Stimulated activated CD8-positive, alpha-beta memory T cell treated with anti-CD3 and anti-CD28 coated beads, Interleukin-4, amount 100 ng/mL, for 48 hours (primary cell): Measurements from ENCODE around the gene NLN.
"Not testable (repeated sequence)": the region's sequence is repeated elsewhere in the genome, so short reads cannot be mapped to it uniquely, and the experiment has no call there.

Experiments
- DNase-seq: peaks from one replicate; pipeline ENCODE4 v3.0.0-alpha.2; 2020

The NLN gene

DNA sequence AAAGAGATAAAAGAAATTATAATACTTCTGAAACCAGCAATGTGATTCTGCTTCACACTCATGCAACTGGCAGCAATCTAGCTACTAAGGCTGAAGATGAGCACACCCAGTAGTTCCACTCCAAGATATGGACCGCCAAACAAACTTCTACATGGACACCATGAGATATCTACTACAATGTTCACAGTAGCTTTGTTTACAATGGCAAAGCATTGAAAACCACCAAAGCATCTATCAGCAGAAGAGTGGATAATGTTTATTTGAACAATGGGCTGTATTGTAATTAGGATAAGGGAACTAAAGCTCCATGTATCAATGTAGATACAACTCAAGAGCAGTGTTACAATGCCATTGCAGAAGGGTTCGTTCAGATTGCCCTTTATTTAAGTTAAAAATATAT lies 113.2 kb downstream of the NLN start:
- DNase-seq, result no peak

DNA sequence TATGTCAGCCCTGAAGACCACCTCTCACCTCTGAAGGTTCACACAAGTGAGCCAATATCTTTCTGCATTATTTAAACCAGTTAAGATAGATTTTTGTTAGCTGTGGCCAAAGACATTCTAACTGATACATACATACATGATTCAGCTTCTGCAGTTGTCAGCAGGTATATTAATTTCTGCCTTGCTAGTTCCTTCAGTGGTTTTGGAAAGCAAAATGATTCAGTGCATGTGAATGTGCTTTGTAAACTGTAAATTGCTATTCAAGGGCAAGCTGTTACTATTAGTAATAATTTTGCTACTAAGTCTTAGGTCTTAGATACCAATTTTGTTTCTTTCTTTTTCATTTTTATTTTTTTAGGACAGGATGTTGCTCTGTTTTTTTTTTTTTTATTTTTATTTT lies 115.1 kb downstream of the NLN start:
- no peak for DNase-seq

DNA sequence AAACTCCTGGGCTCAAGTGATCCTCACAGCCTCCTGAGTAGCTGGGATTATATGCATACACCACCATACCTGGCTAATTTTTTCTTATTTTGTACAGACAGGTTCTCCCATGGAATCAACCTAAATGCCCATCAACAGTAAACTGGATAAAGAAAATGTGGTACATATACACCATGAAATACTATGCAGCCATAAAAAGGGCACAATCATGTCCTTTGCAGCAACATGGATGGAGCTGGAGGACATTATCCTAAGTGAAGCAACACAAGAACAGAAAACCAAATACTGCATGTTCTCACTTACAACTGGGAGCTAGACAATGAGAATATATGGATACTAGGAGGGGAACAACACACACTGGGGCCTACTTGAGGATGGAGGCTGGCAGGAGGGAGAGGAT lies 117.2 kb downstream of the NLN start:
- DNase-seq, result not testable (repeated sequence)

DNA sequence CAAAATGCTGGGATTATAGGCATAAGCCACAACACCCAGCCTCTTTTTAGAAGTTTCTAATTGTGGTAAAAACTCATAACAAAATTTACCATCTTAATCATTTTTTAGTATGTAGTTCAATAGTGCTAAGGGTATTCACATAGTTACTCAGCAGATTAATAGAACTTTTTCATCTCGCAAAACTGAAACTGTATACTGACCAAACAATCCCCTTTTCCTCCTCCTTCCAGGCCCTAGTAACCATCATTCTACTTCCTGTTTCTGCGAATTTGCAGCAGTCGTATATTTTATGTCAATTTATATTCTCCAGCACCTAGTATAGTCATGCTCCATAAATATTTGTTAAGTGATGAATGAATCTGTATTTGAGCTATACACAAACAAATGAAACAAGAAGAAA lies 118.1 kb downstream of the NLN start:
- no peak for DNase-seq

DNA sequence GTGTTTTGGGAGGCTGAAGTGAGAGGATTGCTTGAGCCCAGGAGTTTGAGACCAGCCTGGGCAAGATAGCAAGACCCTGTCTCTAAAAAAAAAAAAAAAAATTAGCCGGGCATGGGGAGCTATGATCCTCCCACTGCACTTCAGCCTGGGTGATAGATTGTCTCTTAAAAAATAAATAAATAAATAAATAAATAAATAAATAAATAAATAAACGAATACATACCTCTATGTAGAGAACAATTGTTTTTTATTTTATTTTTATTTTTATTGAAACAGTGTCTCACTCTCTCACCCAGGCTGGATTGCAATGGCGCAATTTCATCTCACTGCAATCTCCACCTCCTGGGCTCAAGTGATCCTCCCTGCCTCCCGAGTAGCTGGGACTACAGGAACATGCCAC lies 122.8 kb downstream of the NLN start:
- DNase-seq, result not testable (repeated sequence)

DNA sequence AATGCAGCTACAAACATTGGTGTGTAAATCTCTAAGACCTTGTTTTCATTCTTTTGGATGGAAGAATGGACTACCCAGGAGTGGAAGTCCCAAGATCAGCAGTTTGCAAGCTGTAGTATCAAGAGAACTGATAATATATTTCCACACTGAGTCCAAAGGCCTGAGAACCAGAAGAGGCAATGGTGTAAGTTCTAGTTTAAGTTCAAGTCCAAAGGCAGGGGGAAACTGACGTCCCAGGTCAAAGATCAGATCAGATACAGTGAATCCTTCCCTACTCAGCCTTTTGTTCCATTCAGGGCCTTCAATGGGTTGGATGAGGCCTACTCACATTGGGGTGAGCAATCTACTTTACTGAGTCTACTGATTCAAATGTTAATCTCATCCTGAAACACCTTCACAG lies 124.1 kb downstream of the NLN start:
- no peak for DNase-seq

DNA sequence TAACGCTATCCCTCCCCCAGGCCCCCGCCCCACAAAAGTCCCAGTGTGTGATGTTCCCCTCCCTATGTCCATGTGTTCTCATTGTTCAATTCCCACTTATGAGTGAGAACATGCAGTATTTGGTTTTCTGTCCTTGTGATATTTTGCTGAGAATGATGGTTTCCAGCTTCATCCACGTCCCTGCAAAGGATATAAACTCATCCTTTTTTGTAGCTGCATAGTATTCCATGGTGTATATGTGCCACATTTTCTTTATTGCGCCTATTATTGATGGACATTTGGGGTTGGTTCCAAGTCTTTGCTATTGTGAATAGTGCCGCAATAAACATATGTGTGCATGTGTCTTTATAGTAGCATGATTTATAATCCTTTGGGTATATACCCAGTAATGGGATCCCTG lies 125.0 kb downstream of the NLN start:
- not testable (repeated sequence) for DNase-seq

DNA sequence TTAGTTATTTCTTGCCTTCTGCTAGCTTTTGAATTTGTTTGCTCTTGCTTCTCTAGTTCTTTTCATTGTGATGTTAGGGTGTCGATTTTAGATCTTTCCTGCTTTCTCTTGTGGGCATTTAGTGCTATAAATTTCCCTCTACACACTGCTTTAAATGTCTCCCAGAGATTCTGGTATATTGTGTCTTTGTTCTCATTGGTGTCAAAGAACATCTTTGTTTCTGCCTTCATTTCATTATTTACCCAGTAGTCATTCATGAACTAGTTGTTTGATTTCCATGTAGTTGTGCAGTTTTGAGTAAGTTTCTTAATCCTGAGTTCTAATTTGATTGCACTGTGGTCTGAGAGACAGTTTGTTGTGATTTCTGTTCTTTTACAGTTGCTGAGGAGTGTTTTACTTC lies 127.9 kb downstream of the NLN start:
- DNase-seq, result not testable (repeated sequence)

DNA sequence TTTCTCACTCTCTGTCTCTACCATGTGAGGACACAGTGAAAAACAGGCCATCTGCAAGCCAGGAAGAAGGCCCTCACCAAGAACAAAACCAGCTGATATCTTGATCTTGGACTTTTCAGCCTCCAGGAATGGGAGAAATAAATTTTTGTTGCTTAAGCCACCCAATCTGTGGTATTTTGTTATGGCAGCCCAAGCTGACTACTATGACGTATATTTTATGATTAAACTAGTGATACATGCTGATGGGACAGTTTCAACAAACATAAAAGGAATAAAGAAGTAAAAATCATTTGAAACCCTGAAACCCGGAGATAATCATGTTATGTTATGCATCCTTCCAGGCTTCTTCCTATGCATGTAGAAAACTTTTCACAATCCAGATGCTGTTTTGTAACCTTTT lies 132.9 kb downstream of the NLN start:
- no peak for DNase-seq

DNA sequence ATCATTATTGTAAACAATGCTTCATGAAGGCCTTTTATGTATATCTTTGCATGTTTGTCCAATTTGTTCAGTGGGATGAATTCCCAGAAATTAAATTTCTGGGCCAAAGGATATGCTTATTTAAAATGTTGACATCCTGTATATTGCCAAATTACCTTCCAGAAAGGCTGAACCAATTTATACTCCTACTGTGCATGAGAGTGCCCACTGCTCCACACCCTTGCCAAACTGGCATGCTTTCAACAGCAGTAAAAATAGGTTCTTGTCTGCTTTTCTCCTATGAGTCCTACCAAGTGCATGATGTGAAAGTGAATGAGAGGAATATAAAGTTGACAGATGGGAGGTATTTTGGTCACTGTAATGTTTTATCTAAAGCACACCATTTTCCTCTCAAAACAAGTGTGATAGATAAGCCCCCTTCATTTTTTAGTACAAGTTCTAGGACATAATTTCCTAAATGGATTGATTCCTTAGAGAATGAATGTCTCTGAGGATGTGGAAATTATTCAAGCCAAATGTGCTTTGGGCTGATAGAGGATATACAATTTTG lies 133.8 kb downstream of the NLN start:
- DNase-seq, result no peak

DNA sequence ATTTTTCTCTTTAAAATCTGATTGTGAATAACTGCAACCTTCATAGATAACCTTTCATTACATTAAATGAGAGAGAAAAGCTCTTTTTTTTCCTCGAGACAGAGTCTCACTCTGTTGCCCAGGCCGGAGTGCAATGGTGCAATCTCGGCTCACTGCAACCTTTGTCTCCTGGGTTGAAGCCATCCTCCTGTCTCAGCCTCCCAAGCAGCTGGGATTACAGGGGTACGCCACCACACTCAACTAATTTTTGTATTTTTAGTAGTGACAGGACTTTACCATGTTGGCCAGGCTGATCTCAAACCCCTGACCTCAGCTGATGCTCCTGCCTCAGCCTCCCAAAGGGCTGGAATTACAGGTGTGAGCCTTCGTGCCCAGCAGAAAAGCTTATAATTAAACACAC lies 134.5 kb downstream of the NLN start:
- no peak for DNase-seq

DNA sequence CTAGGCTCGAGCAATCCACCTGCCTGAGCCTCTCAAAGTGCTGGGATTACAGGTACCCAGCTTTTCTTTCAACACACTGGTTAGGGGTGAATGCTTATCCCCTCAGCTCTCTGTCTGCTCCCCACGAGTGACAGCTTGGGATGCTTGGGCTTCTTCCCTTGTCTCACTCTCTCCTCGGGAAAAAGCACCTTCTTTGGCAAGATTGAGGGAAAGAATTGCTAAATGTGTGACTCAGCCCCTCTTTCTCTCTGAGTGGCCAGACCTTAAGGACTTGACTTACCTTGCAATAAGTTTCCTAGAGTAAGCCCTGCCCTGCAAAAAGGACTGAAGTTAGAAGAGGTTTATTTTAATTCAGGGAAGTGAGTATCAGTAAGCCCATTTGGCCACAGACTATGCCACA lies 136.3 kb downstream of the NLN start:
- no peak for DNase-seq

DNA sequence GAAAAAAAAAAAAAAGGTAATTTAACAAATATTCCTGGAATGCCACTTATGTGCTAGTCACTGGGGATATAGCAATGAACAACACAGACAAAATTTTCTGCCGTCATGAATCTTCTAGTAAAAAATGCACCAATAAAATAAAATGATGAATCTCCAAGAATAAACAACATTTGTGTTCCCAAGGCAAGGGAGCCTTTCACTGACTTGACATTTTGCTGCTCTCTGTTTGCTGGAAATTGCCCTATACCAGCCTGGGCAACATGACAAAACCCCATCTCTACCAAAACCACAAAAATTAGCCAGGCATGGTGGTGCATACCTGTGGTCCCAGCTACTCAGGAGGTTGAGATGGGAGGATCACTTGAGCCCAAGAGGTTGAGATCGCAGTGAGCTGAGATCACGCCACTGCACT lies 139.8 kb downstream of the NLN start:
- DNase-seq, result no peak

DNA sequence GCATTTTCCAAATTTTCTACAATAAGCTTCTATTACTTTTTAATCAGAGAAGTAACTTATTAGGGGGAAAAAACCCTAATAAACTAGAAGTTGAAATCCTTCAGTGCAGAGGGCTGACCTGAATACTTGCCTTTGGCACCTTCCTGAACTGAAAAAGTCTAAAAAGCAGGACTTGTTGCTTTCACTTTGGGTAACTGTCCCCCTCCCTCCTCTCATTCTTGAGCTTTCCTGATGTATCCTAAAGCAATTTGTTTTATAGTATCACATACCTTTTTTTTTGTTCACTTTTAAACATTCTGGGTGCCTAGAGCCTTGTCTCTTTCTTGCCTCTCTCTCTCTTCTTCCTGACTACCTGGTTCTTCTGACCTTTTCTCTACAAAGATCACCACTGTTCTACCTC lies 140.4 kb downstream of the NLN start:
- DNase-seq, result no peak

DNA sequence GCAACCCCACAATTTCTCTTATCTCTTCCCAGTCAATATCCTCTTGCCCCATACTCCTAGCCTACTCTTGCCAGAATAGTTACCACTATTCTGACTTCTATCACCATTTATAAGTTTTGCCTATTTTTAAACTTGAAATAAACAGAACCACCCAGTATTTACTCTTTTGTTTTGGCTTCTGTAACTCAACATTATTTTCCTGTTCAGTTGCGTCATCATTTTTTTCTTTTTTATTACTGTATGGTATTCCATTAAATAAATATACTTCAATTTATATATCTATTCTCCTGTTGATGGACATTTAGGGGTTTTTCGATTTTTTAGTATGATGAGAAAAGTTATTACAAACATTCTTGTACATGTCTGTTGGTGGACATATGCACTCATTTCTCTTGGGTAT lies 141.7 kb downstream of the NLN start:
- DNase-seq, result no peak

DNA sequence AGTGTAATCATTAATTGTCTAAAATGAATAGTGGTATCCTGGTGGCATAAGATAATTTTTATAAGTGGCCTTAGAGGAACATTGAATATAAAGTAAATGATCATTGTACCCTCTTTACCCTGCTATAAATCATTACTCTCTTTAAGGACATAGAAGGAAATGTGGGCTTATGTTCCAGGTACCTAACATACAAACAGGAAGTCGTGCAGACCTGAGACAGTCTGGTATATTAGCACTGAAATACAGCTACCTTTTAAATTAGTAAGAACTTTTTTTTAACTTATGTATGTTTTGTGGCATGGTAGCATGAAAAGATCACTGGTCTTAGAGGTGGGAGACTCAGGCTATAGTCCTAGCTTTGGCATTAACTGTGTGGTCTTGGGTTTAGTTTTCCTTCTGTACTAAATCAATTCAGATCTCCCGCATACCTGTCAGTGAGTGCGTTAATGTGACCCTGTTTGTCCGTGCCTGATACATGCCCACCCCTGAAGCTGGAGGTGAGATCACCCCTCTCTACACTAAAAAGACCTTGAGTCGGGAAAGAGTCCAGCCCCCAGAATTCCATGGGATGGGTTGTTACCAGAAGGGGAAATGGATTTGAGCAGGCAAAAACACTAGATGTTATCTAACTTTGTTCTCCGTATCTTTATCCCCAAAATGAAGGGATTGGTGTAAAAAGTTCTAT lies 145.0 kb downstream of the NLN start:
- DNase-seq, result no peak

DNA sequence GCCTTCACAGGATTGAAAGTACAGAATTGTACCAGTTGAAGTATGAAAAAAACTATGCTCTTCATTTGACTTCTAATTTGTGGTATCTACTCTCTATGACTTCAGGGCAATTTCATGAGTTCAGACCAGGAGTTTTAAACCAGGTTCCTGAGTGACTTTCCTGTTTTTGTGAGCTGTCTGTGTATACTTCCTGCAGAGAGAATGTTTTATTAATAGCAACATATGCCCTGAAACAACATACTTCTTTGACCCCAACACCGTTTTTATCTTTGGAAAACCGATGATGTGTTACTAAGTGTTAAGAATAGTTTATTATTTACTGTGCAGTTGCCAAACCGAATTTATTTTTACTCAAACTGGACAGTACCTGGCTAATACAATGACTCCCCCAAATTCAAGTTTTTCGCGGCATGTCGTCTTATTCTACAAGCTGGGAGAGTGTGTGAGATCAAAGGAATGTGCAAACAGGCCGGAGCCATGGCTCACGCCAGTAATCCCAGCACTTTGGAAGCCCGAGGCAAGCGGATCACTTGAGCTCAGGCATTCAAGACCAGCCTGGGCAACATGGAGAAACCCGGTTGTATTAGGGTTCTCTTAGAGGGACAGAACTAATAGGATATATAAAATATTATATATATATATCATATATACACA lies 145.7 kb downstream of the NLN start:
- no peak for DNase-seq

DNA sequence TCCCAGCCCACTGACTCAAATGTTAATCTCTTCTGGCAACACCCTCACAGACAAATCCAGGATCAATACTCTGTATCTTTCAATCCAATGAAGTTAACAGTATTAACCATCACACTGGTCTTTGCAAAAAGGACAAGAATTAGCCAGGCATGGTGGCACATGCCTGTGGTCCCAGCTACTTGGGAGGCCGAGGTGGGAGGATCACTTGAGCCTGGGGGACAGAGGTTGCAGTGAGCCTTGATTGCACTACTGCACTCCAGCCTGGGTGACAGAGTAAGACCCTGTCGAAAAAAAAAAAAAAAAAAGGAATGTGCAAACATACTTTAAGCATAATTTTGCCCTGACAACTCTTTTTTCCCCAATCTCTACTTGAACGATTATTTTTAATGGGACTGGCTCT lies 146.5 kb downstream of the NLN start:
- DNase-seq, result no peak

DNA sequence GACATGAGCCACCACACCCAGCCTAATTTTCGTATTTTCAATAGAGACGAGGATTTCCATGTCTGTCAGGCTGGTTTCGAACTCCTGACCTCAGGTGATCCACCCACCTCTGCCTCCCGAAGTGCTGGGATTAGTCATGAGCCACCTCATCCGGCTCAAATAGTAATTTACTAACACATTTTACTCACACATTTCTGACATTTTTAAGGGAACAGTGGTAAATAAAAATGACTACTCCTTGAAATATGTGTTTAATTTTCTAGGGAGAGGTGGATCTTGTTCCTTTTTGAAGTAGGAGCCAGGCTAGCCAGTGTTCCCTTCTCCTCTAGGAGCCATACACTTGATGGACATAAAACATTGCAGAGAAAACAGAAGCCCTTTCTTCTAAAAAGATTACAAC lies 149.2 kb downstream of the NLN start:
- DNase-seq, result no peak

DNA sequence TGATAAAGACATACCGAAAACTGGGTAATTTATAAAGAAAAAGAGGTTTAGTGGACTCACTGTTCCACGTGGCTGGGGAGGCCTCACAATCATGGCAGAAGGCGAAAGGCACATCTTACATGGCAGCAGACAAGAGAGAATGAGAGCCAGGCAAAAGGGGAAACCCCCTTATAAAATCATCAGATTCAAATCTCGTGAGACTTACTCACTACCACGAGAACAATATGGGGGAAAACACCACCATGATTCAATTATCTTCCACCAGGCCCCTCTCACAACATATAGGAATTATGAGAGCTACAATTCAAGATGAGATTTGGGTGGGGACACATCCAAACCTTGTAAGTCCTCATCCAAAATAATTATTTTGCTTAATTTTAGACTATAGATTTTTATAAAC lies 149.8 kb downstream of the NLN start:
- DNase-seq, result not testable (repeated sequence)

DNA sequence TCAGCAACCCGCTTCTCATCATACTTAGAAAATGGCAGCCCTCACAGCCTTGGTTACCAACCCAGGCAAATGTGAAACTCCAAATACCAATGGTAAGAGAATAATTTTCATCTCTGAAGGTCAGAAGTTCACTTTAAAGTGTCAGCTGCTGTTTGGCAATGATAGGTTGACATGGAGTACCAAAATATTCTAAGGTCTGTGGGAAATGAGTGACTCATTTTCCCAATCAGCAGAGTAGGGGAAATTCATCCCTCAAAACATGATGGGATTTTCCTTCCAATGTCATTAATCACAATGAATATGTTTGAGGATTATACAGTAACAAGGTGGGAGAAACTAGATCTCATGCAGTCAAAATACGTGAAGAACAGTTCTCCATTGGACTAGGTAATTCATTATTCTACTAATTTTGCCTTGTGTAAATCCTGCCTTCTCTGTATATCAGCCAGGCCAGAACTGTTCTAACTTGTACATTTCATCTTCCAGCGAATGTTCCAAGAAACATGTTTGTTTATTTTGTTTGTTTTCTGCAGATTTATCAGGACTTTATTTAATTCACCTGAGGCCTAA lies 151.3 kb downstream of the NLN start:
- DNase-seq, result no peak

DNA sequence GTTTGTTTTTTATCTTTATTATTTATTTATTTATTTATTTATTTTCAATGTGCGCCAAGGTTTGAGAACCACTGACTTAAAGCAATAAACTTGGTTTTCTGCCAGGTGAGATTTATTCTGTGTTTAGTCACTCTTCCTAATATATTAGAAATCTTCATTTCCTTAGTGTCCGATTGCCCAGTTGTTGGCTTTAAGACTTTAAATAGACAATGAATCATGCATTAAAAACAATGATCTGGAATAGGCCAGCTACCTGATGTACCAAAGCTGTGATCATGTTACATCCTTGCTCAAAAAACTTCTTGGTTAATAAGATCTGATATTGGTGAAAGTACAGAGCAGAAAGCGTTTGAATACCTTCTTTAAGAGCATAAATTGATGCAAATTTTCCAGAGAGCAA lies 152.2 kb downstream of the NLN start:
- DNase-seq, result no peak

DNA sequence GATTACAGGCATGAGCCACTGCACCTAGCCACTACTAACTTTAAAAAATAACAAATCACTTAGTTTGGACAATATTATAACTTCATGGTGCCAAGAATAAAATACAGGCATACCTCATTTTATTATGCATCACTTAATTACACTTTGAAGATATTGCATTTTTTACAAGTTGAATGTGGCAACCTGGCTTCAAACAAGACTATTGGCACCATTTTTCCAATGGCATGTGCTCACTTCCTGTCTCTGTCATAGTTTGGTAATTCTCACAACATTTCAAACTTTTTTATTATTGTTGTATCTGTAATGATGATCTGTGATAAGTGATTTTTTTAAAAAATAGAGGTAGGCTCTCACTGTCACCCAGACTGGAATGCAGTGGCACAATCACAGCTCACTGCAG lies 154.5 kb downstream of the NLN start:
- DNase-seq, result no peak

DNA sequence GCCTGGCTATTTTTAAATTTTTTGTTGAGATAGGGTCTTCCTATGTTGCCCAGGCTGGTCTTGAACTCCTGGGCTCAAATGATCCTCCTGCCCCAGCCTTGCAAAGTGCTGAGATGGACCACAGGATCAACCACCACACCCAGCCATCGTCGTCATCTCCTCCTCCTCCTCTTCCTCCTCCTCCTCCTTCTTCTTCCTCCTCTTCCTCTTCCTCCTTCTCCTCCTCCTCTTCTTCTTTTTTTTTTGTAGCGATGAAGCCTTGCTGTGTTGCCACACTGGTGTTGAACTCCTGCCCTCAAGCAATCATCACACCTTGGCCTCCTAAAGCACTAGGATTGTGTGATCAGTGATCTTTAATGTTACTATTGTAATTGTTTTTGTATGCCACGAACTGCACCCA lies 155.0 kb downstream of the NLN start:
- DNase-seq, result no peak
